ENCODE data around the gene GALC. TPM values are rescaled to one million over a fixed set of nuclear protein-coding genes. Genes with fewer than 3 reads are reported as not detected.

The GALC gene
- total and polyA plus RNA-seq, 11 donors = 6.1 to 28.2 (median 16.9) TPM

GRCh38 chr14:88037325-88037724 lies 44.3 kb upstream of the GALC start:
- DNase-seq = no peak
- intact Hi-C loops (cut with DNase I) = no loop called here
- H3K4me3 ChIP-seq = no peak overlapping the region

GRCh38 chr14:88036422-88036821 lies 43.4 kb upstream of the GALC start:
- peaks cover 0 to 18% (median 0%) of the 10 kb centered on the region in 9 donors for H3K27me3 ChIP-seq
- H3K36me3 ChIP-seq = no peaks in the 10 kb centered on the region
- no peak overlapping the region for H3K27ac ChIP-seq
- H3K9me3 ChIP-seq = no peaks in the 10 kb centered on the region
- no peak for TF ChIP-seq CTCF (IDR thresholded peaks at IDR 0.05)
- 74 to 83% (median 78%) methylated on average over 2 of the region's 2 CpGs for WGBS, 4 donors
- no peak overlapping the region for H3K4me3 ChIP-seq
- no peak for DNase-seq
- intact Hi-C loops (cut with DNase I) = no loop called here
- H3K4me1 ChIP-seq = peaks cover 0 to 16% (median 0%) of the 10 kb centered on the region in 12 donors
- no peak for ATAC-seq

More at GRCh38 chr14:88037325-88037724, 44.3 kb upstream of the GALC start:
- Histone ChIP-seq H3K27ac (no peak overlapping the region), H3K4me1 (peaks cover 0 to 11% (median 0%) of the 10 kb centered on the region in 12 donors), H3K9me3 (no peaks in the 10 kb centered on the region), H3K27me3 (peaks cover 0 to 18% (median 0%) of the 10 kb centered on the region in 9 donors), H3K36me3 (no peaks in the 10 kb centered on the region)
- WGBS, 4 donors = 76 to 91% (median 82%) methylated on average over 1 of the region's 1 CpG
- no peak for ATAC-seq
- TF ChIP-seq CTCF (IDR thresholded peaks at IDR 0.05) (no peak), POLR2A (IDR thresholded peaks at IDR 0.05) (no peak)

GRCh38 chr14:88034076-88034475 lies 41.1 kb upstream of the GALC start:
- intact Hi-C loops (cut with DNase I) = no loop called here
- 50 to 71% (median 57%) methylated on average over 2 of the region's 2 CpGs for WGBS, 4 donors
- TF ChIP-seq CTCF (IDR thresholded peaks at IDR 0.05) (no peak), POLR2A (IDR thresholded peaks at IDR 0.05) (no peak)

GRCh38 chr14:88032373-88032772 lies 39.4 kb upstream of the GALC start:
- peaks cover 0 to 12% (median 0%) of the 10 kb centered on the region in 9 donors for H3K27me3 ChIP-seq
- H3K4me1 ChIP-seq = peaks cover 0 to 34% (median 0%) of the 10 kb centered on the region in 12 donors
- no peaks in the 10 kb centered on the region for H3K36me3 ChIP-seq
- H3K9me3 ChIP-seq = no peaks in the 10 kb centered on the region
- WGBS, 4 donors = 91 to 100% (median 95%) methylated on average over 1 of the region's 1 CpG
- no peak overlapping the region for H3K4me3 ChIP-seq
- peak overlapping the region in 1 of 12 donors; percentile 22 for H3K27ac ChIP-seq
- TF ChIP-seq POLR2A (IDR thresholded peaks at IDR 0.05) (no peak), CTCF (IDR thresholded peaks at IDR 0.05) (no peak)
- intact Hi-C loops (cut with DNase I) = no loop called here
- ATAC-seq = no peak
- no peak for DNase-seq

More at GRCh38 chr14:88034076-88034475, 41.1 kb upstream of the GALC start:
- Histone ChIP-seq H3K27me3 (peaks cover 0 to 14% (median 0%) of the 10 kb centered on the region in 9 donors), H3K27ac (no peak overlapping the region), H3K9me3 (no peaks in the 10 kb centered on the region), H3K4me1 (peaks cover 0 to 32% (median 0%) of the 10 kb centered on the region in 12 donors), H3K36me3 (no peaks in the 10 kb centered on the region), H3K4me3 (no peak overlapping the region)
- no peak for ATAC-seq
- no peak for DNase-seq

All from heart left ventricle (tissue), 16 donors.